ENCODE measurements around the gene RNF217. TPM values are rescaled to one million over a fixed set of nuclear protein-coding genes. Genes with fewer than 3 reads are reported as not detected.

RNF217 gene
- total and polyA plus RNA-seq, 2 donors from 2014 or later = 3.1 to 18.7 TPM

GRCh38 chr6:125002406-125002741, 40.1 kb downstream of the RNF217 start:
- Histone ChIP-seq H3K9me3 (ENCODE audit: control insufficient read depth in 2 of 3, insufficient read depth in 1 of 3, low read length in 3 of 3) (no peaks in the 10 kb centered on the region), H3K27me3 (ENCODE audit: control insufficient read depth, insufficient read depth, low read length) (no peaks in the 10 kb centered on the region), H3K36me3 (ENCODE audit: control insufficient read depth in 2 of 3, insufficient read depth in 3 of 3, low read length in 3 of 3) (no peaks in the 10 kb centered on the region), H3K4me3 (ENCODE audit: low read length in 3 of 3) (peak overlapping the region in 2 of 3 donors; percentile 40 to 53), H3K4me1 (ENCODE audit: control insufficient read depth in 2 of 3, insufficient read depth in 2 of 3, low read depth in 1 of 3, low read length in 3 of 3) (peaks cover 0 to 2% (median 0%) of the 10 kb centered on the region in 3 donors), H3K27ac (ENCODE audit: low read depth in 2 of 2, low read length in 2 of 2) (no peak overlapping the region), H3K9ac (ENCODE audit: low read length in 3 of 3) (no peak overlapping the region)
- DNase-seq (no peak), FAIRE-seq (no peak)
- intact Hi-C loops (cut with DNase I) = no loop called here
- TF ChIP-seq, protein P1, sequence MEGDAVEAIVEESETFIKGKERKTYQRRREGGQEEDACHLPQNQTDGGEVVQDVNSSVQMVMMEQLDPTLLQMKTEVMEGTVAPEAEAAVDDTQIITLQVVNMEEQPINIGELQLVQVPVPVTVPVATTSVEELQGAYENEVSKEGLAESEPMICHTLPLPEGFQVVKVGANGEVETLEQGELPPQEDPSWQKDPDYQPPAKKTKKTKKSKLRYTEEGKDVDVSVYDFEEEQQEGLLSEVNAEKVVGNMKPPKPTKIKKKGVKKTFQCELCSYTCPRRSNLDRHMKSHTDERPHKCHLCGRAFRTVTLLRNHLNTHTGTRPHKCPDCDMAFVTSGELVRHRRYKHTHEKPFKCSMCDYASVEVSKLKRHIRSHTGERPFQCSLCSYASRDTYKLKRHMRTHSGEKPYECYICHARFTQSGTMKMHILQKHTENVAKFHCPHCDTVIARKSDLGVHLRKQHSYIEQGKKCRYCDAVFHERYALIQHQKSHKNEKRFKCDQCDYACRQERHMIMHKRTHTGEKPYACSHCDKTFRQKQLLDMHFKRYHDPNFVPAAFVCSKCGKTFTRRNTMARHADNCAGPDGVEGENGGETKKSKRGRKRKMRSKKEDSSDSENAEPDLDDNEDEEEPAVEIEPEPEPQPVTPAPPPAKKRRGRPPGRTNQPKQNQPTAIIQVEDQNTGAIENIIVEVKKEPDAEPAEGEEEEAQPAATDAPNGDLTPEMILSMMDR (IDR thresholded peaks at IDR 0.05; ENCODE audit: borderline replicate concordance, extremely low read depth, insufficient read depth) = no peak

DNA sequence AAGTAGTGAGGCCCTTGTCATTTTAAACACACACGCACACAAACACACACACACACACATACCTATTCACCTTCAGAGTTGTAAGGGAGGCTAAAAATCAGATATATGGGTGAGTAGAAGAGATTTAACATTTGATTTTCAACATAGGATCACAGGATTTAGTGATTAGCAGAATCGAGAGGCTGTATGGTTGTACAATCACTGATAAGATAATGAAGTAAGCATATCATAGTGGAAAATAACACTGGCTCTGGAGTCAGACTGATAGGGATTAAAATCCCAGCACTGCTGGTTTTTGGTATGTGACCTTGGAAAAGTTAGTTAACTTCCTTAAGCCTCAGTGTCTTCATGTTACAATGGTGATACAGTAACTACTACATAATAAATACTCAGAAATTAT, 40.8 kb downstream of the RNF217 start:
- TF ChIP-seq, protein P1 (IDR thresholded peaks at IDR 0.05; ENCODE audit: borderline replicate concordance, extremely low read depth, insufficient read depth) = no peak
- intact Hi-C loops (cut with DNase I) = no loop called here
- Histone ChIP-seq H3K9ac (ENCODE audit: low read length in 3 of 3) (no peak overlapping the region), H3K4me1 (ENCODE audit: control insufficient read depth in 2 of 3, insufficient read depth in 2 of 3, low read depth in 1 of 3, low read length in 3 of 3) (peaks cover 0 to 2% (median 0%) of the 10 kb centered on the region in 3 donors), H3K27me3 (ENCODE audit: control insufficient read depth, insufficient read depth, low read length) (no peaks in the 10 kb centered on the region), H3K4me3 (ENCODE audit: low read length in 3 of 3) (no peak overlapping the region), H3K27ac (ENCODE audit: low read depth in 2 of 2, low read length in 2 of 2) (no peak overlapping the region), H3K36me3 (ENCODE audit: control insufficient read depth in 2 of 3, insufficient read depth in 3 of 3, low read length in 3 of 3) (no peaks in the 10 kb centered on the region), H3K9me3 (ENCODE audit: control insufficient read depth in 2 of 3, insufficient read depth in 1 of 3, low read length in 3 of 3) (no peaks in the 10 kb centered on the region)
- FAIRE-seq = no peak
- DNase-seq = no peak

- FAIRE-seq = no peak
- TF ChIP-seq, protein P1 (IDR thresholded peaks at IDR 0.05; ENCODE audit: borderline replicate concordance, extremely low read depth, insufficient read depth) = no peak
- H3K27ac ChIP-seq (ENCODE audit: low read depth in 2 of 2, low read length in 2 of 2) = no peak overlapping the region
- intact Hi-C loops (cut with DNase I) = no loop called here
- H3K9ac ChIP-seq (ENCODE audit: low read length in 3 of 3) = no peak overlapping the region
- no peak for DNase-seq
- no peaks in the 10 kb centered on the region for H3K27me3 ChIP-seq (ENCODE audit: control insufficient read depth, insufficient read depth, low read length)
- H3K9me3 ChIP-seq (ENCODE audit: control insufficient read depth in 2 of 3, insufficient read depth in 1 of 3, low read length in 3 of 3) = no peaks in the 10 kb centered on the region
- peaks cover 0 to 2% (median 0%) of the 10 kb centered on the region in 3 donors for H3K4me1 ChIP-seq (ENCODE audit: control insufficient read depth in 2 of 3, insufficient read depth in 2 of 3, low read depth in 1 of 3, low read length in 3 of 3)
- no peak overlapping the region for H3K4me3 ChIP-seq (ENCODE audit: low read length in 3 of 3)
- H3K36me3 ChIP-seq (ENCODE audit: control insufficient read depth in 2 of 3, insufficient read depth in 3 of 3, low read length in 3 of 3) = no peaks in the 10 kb centered on the region
Observed at GRCh38 chr6:125004198-125004597, 42.0 kb downstream of the RNF217 start.

Data from kidney (tissue), 14 donors.